GM18951 (cell line): ENCODE measurements around the gene USP37.

Experiments used
- POLR2A ChIP-seq: IDR thresholded peaks from 4 replicates; pipeline ENCODE4 v1.6.1; 2011; ENCODE audit warnings: mild to moderate bottlenecking; ENCODE audit not compliant: insufficient read length, insufficient read depth; ENCODE audit errors: extremely low read depth
- in situ Hi-C: fragments of 300-500 bp; cut with MboI; formaldehyde crosslinking; loops from one replicate; pipeline ENCODE4 v1.12.0; 2022; ENCODE audit warnings: low sequenced_read_pairs, mixed read lengths, inconsistent platforms; ENCODE audit not compliant: unreplicated experiment

USP37 gene

GRCh38 chr2:218422403-218423086 is 145.6 kb downstream of the USP37 start:
- TF ChIP-seq POLR2A, result no peak
- in situ Hi-C loops, result loop anchor here (25.0 kb wide), 1 partner anchor 415 kb away; the partner anchor contains the start of gene PRKAG3

- no peak for TF ChIP-seq POLR2A
- in situ Hi-C loops, result loop anchor here (25.0 kb wide), 1 partner anchor 416 kb away; the partner anchor contains the start of gene PRKAG3
Observed at GRCh38 chr2:218421027-218421426, 147.1 kb downstream of the USP37 start.

GRCh38 chr2:218419630-218420216 is 148.4 kb downstream of the USP37 start:
- in situ Hi-C loops, result loop anchor here (5.0 to 25.0 kb wide), 2 partner anchors 228 to 418 kb away; partner anchors contain the start of gene PRKAG3
- no peak for TF ChIP-seq POLR2A

- no peak for TF ChIP-seq POLR2A
- in situ Hi-C loops, result loop anchor here (5.0 to 25.0 kb wide), 2 partner anchors 228 to 418 kb away; partner anchors contain the start of gene PRKAG3
Observed at GRCh38 chr2:218418717-218419458, 149.3 kb downstream of the USP37 start, which contains the start of gene VIL1. VIL1 (plus strand) TSS chr2:218419123; CDS start chr2:218423779, 4,656 bp downstream.

- TF ChIP-seq POLR2A, result no peak
- in situ Hi-C loops, result loop anchor here (5.0 to 25.0 kb wide), 2 partner anchors 229 to 419 kb away; partner anchors contain the start of gene PRKAG3
Observed at GRCh38 chr2:218418321-218418716, 149.8 kb downstream of the USP37 start.

- in situ Hi-C loops, result loop anchor here (25.0 kb wide), 1 partner anchor 430 kb away; the partner anchor contains the start of gene PRKAG3
- TF ChIP-seq POLR2A, result no peak
Observed at GRCh38 chr2:218407717-218408116, 160.4 kb downstream of the USP37 start.

GRCh38 chr2:218406949-218407618 is 161.1 kb downstream of the USP37 start:
- no peak for TF ChIP-seq POLR2A
- in situ Hi-C loops, result loop anchor here (25.0 kb wide), 1 partner anchor 430 kb away; the partner anchor contains the start of gene PRKAG3

GRCh38 chr2:218406209-218406948 is 161.8 kb downstream of the USP37 start:
- in situ Hi-C loops, result loop anchor here (25.0 kb wide), 1 partner anchor 431 kb away; the partner anchor contains the start of gene PRKAG3
- peak; percentile 47 for TF ChIP-seq POLR2A

GRCh38 chr2:218405746-218406208 is 162.4 kb downstream of the USP37 start:
- in situ Hi-C loops, result loop anchor here (25.0 kb wide), 1 partner anchor 432 kb away; the partner anchor contains the start of gene PRKAG3
- no peak for TF ChIP-seq POLR2A

GRCh38 chr2:218405086-218405745 is 162.9 kb downstream of the USP37 start:
- no peak for TF ChIP-seq POLR2A
- in situ Hi-C loops, result loop anchor here (25.0 kb wide), 1 partner anchor 432 kb away; the partner anchor contains the start of gene PRKAG3
